HG03521 (cell line): ENCODE measurements around the gene DYRK2.
A peak's percentile ranks its signal among the peaks of the same experiment; 100 is the strongest.

Source experiments
- ATAC-seq: cut with Tn5 transposase; IDR thresholded peaks from one replicate; pipeline ENCODE4 v1.9.1; 2021; ENCODE audit warnings: mild to moderate bottlenecking, moderate library complexity; ENCODE audit not compliant: unreplicated experiment

Gene DYRK2

GRCh38 chr12:67645601-67646000 is 2.9 kb upstream of the DYRK2 start:
- ATAC-seq: no peak

GRCh38 chr12:67646775-67647174 is 1.8 kb upstream of the DYRK2 start:
- no peak for ATAC-seq

- ATAC-seq: no peak
Observed at GRCh38 chr12:67647181-67647798, 1.3 kb upstream of the DYRK2 start.

- ATAC-seq: peak; percentile 24
Observed at GRCh38 chr12:67647799-67648520, 585 bp upstream of the DYRK2 start.

- ATAC-seq: peak; percentile 28
Observed at GRCh38 chr12:67649261-67649569, 670 bp downstream of the DYRK2 start.

GRCh38 chr12:67649570-67650387 is 1.2 kb downstream of the DYRK2 start:
- ATAC-seq: no peak

- ATAC-seq: no peak
Observed at GRCh38 chr12:67650388-67651131, 2.0 kb downstream of the DYRK2 start.

- ATAC-seq: no peak
Observed at GRCh38 chr12:67651132-67651695, 2.7 kb downstream of the DYRK2 start.

GRCh38 chr12:67655829-67656228 is 7.3 kb downstream of the DYRK2 start:
- ATAC-seq: no peak

- ATAC-seq: no peak
Observed at GRCh38 chr12:67656251-67656650, 7.7 kb downstream of the DYRK2 start.

- no peak for ATAC-seq
Observed at GRCh38 chr12:67658486-67658885, 9.9 kb downstream of the DYRK2 start.

GRCh38 chr12:67659292-67659691 is 10.7 kb downstream of the DYRK2 start:
- no peak for ATAC-seq

GRCh38 chr12:67661311-67662021 is 12.9 kb downstream of the DYRK2 start:
- ATAC-seq: no peak

- no peak for ATAC-seq
Observed at GRCh38 chr12:67662910-67663538, 14.5 kb downstream of the DYRK2 start.

- ATAC-seq: no peak
Observed at GRCh38 chr12:67664171-67664570, 15.6 kb downstream of the DYRK2 start.

- no peak for ATAC-seq
Observed at GRCh38 chr12:67665679-67666078, 17.1 kb downstream of the DYRK2 start.

GRCh38 chr12:67666605-67667004 is 18.1 kb downstream of the DYRK2 start:
- no peak for ATAC-seq

GRCh38 chr12:67667276-67668073 is 18.9 kb downstream of the DYRK2 start:
- no peak for ATAC-seq
